ENCODE data around the gene IL1R2. TPM values are rescaled to one million over a fixed set of nuclear protein-coding genes. Genes with fewer than 3 reads are reported as not detected.
"Not testable (repeated sequence)": the region's sequence is repeated elsewhere in the genome, so short reads cannot be mapped to it uniquely, and the experiment has no call there.

The IL1R2 gene
- total RNA-seq, 1 donor from 2014 or later = 17.0 TPM

DNA sequence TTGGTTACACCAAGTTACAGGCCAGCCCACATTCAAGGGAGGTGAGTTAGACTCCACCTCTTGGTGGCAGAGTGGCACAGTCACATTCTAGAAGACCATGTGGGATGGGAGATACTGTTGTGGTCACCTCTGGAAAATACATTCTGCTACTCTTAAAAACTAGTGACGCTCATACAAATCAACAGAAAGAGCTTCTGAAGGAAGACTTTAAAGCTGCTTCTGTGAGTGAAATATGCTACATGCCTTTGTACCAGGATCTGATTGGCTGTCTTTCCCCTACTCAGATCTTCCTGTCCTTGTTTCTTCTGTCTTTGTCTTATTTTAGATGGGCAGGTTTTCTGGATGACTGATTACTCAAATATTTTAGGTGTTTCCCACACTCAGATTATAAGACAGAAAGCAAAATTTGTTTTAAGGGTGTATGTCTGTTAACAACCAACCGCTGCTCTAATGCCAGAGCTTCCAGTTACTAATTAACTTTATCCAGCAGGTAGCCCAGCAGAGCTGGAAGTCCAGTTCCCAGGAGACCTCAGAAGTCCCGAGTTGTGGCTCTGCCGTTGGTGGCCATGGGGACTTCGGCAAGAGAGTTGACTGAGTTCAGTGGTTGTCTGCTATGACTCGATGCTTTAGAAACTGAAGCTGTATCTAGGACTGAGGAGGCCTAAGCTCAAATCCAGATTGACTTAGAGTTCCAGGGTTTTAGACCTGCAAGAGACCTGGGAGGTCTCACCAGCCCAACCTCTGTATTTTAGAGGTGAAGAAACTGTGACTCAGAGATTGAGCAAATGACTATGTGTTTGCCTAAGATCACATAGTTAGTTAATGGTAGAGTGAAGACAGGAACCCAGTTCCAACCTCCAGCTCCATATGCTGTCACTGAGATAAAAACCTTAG lies 7.4 kb downstream of the IL1R2 start:
- DNase-seq = no peak
- H3K4me1 ChIP-seq = no peaks in the 10 kb centered on the region
- no peaks in the 10 kb centered on the region for H3K36me3 ChIP-seq
- no peak overlapping the region for H3K27ac ChIP-seq
- no peaks in the 10 kb centered on the region for H3K27me3 ChIP-seq
- no peak overlapping the region for H3K4me3 ChIP-seq
- no peaks in the 10 kb centered on the region for H3K9me3 ChIP-seq
- ATAC-seq = no peak
- intact Hi-C loops (cut with DNase I) = no loop called here
- TF ChIP-seq, protein P1, sequence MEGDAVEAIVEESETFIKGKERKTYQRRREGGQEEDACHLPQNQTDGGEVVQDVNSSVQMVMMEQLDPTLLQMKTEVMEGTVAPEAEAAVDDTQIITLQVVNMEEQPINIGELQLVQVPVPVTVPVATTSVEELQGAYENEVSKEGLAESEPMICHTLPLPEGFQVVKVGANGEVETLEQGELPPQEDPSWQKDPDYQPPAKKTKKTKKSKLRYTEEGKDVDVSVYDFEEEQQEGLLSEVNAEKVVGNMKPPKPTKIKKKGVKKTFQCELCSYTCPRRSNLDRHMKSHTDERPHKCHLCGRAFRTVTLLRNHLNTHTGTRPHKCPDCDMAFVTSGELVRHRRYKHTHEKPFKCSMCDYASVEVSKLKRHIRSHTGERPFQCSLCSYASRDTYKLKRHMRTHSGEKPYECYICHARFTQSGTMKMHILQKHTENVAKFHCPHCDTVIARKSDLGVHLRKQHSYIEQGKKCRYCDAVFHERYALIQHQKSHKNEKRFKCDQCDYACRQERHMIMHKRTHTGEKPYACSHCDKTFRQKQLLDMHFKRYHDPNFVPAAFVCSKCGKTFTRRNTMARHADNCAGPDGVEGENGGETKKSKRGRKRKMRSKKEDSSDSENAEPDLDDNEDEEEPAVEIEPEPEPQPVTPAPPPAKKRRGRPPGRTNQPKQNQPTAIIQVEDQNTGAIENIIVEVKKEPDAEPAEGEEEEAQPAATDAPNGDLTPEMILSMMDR (IDR thresholded peaks at IDR 0.05) = no peak

DNA sequence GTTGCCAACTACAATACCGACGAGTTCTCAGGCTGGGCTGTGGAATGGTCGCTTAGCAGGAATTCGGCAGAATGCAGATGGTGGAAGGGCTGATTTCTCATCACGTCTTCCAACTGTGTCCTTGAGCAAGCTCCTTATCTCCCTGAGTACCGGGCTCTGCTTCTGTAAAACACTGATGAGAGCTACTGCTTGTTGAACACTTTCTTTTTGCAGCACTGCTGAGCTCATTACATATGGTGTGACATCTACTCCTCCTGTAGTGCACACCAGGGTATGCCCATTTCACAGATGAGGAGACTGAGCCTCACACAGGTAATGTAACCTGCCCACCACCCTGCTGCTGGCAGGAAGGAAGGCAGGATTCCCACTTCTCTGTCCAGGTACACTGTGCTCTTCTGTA lies 8.3 kb downstream of the IL1R2 start:
- H3K4me3 ChIP-seq = no peak overlapping the region
- intact Hi-C loops (cut with DNase I) = no loop called here
- H3K27me3 ChIP-seq = no peaks in the 10 kb centered on the region
- H3K36me3 ChIP-seq = no peaks in the 10 kb centered on the region
- no peak for DNase-seq
- no peaks in the 10 kb centered on the region for H3K9me3 ChIP-seq
- no peak for ATAC-seq
- no peak overlapping the region for H3K27ac ChIP-seq
- no peaks in the 10 kb centered on the region for H3K4me1 ChIP-seq
- TF ChIP-seq, protein P1 (IDR thresholded peaks at IDR 0.05) = no peak

GRCh38 chr2:102000813-102001766 lies 9.3 kb downstream of the IL1R2 start:
- H3K27ac ChIP-seq = no peak overlapping the region
- no peak overlapping the region for H3K4me3 ChIP-seq
- no peaks in the 10 kb centered on the region for H3K9me3 ChIP-seq
- TF ChIP-seq, protein P1 (IDR thresholded peaks at IDR 0.05) = no peak
- no peaks in the 10 kb centered on the region for H3K27me3 ChIP-seq
- intact Hi-C loops (cut with DNase I) = no loop called here
- H3K36me3 ChIP-seq = no peaks in the 10 kb centered on the region
- no peak for DNase-seq
- ATAC-seq = no peak
- peaks cover 1% of the 10 kb centered on the region for H3K4me1 ChIP-seq

DNA sequence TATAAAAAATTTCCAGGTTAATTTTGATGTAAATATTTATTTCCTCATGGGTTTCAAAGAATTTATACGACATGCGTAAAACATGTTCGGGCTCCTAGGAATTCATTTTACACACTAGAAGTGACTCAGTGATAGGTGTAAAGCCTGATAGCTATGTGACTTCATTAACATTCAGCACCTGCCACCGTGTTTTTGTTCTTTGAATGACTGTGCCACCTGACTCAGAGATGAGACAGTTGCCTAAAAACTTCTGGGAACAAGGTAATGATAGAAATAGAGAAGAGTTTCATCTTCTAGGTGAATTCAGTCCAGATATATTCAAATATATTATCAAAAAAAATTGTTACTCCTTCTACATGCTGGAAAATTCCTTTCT lies 10.0 kb downstream of the IL1R2 start:
- Histone ChIP-seq H3K27me3 (no peaks in the 10 kb centered on the region), H3K4me3 (no peak overlapping the region), H3K4me1 (peaks cover 3% of the 10 kb centered on the region), H3K9me3 (no peaks in the 10 kb centered on the region), H3K27ac (no peak overlapping the region), H3K36me3 (no peaks in the 10 kb centered on the region)
- TF ChIP-seq, protein P1 (IDR thresholded peaks at IDR 0.05) = no peak
- no peak for DNase-seq
- intact Hi-C loops (cut with DNase I) = no loop called here
- ATAC-seq = no peak

- TF ChIP-seq, protein P1 (IDR thresholded peaks at IDR 0.05) = no peak
- H3K27me3 ChIP-seq = no peaks in the 10 kb centered on the region
- ATAC-seq (no peak), DNase-seq (no peak)
- intact Hi-C loops (cut with DNase I) = no loop called here
- no peaks in the 10 kb centered on the region for H3K36me3 ChIP-seq
- no peak overlapping the region for H3K27ac ChIP-seq
- no peaks in the 10 kb centered on the region for H3K9me3 ChIP-seq
- H3K4me3 ChIP-seq = no peak overlapping the region
- peaks cover 3% of the 10 kb centered on the region for H3K4me1 ChIP-seq
Measured at GRCh38 chr2:102002228-102002627, 10.5 kb downstream of the IL1R2 start.

DNA sequence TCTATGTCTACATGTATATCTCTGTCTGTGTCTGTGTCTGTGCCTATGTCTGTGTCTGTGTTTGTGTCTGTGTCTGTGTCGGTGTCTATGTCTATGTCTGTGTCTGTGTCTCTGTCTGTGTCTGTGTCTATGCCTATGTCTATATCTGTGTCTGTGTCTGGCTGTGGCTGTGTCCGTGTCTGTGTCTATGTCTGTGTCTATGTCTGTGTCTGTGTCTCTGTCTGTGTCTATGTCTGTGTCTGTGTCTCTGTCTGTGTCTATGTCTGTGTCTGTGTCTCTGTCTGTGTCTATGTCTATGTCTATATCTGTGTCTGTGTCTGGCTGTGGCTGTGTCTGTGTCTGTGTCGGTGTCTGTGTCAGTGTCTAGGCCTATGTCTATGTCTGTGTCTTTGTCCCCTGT lies 11.1 kb downstream of the IL1R2 start:
- intact Hi-C loops (cut with DNase I) = not testable (repeated sequence)

More for the DNA sequence above, 11.1 kb downstream of the IL1R2 start:
- not testable (repeated sequence) for DNase-seq, H3K4me1 ChIP-seq, ATAC-seq, H3K27ac ChIP-seq, H3K4me3 ChIP-seq, H3K27me3 ChIP-seq, H3K36me3 ChIP-seq, H3K9me3 ChIP-seq
